Aorta (tissue), 5 donors: ENCODE data around the gene BCAR1. TPM values are rescaled to one million over a fixed set of nuclear protein-coding genes. Genes with fewer than 3 reads are reported as not detected.
"Not testable (repeated sequence)": the region's sequence is repeated elsewhere in the genome, so short reads cannot be mapped to it uniquely, and the experiment has no call there.

Source experiments
- ATAC-seq: fragments of 200-7000 bp; cut with Tn5 transposase; one replicate; pipeline ENCODE4 v1.9.1; 2022; ENCODE audit warnings: moderate library complexity; ENCODE audit not compliant: low FRiP score
- DNase-seq, 2 donors: peaks; one replicate each; pipeline ENCODE4 v3.0.0-alpha.2; 2020
- H3K27ac ChIP-seq, 2 donors: one replicate each; pipeline ENCODE4 v1.5.1; 2013; ENCODE audit warnings: low read length in 2 of 2, mild to moderate bottlenecking in 2 of 2, moderate library complexity in 2 of 2, control low read depth in 1 of 2, inconsistent platforms in 1 of 2, low read depth in 1 of 2
- H3K27me3 ChIP-seq, 2 donors: one replicate each; pipeline ENCODE4 v1.6.1; 2013; ENCODE audit warnings: control low read depth in 1 of 2, low read length in 1 of 2, mild to moderate bottlenecking in 1 of 2, moderate library complexity in 1 of 2; ENCODE audit not compliant: insufficient read depth in 2 of 2, control insufficient read depth in 1 of 2
- H3K36me3 ChIP-seq, 2 donors: one replicate each; pipeline ENCODE4 v1.6.1; 2013; ENCODE audit warnings: control low read depth in 1 of 2, low read length in 1 of 2, mild to moderate bottlenecking in 1 of 2; ENCODE audit not compliant: insufficient read depth in 2 of 2, control insufficient read depth in 1 of 2
- H3K4me1 ChIP-seq, 2 donors: one replicate each; pipeline ENCODE4 v1.6.1; 2013; ENCODE audit warnings: low read length in 2 of 2, control low read depth in 1 of 2, mild to moderate bottlenecking in 1 of 2, moderate library complexity in 1 of 2; ENCODE audit not compliant: insufficient read depth in 2 of 2, control insufficient read depth in 1 of 2
- H3K4me3 ChIP-seq, 2 donors: one replicate each; pipeline ENCODE4 v1.5.1; 2013; ENCODE audit warnings: low read length in 2 of 2, control low read depth in 1 of 2, mild to moderate bottlenecking in 1 of 2
- H3K9me3 ChIP-seq: one replicate; pipeline ENCODE4 v1.6.1; 2013; ENCODE audit warnings: mild to moderate bottlenecking, low read length; ENCODE audit not compliant: control insufficient read depth
- WGBS, 2 donors: extraction: QIAGEN DNeasy Blood & Tissue Kit; methylation state at CpG; one replicate each; pipeline ENCODE4 v1.1.7; 2013; 5-methylcytosine and 5-hydroxymethylcytosine counted together
- intact Hi-C, 2 donors: fragments of 100-400 bp; cut with DNase I; formaldehyde crosslinking; loops; one replicate each; pipeline versions ENCODE4 v1.14.2 to v1.15.0; 2022
- polyA plus RNA-seq, 2 donors: library from polyadenylated mRNA; stranded (reverse); fragments of 200-250 nt; gene quantifications; one replicate each; pipeline ENCODE4 v1.2.3, GENCODE V29; 2013
- total RNA-seq, 2 donors: library from RNA; stranded (reverse); fragmentation: NEBNext Ultra II Directional; extraction: Animal tissue kit (Norgen Biotek cat#: 25700); gene quantifications; one replicate each; pipeline ENCODE4 v1.2.1, GENCODE V29; 2021
- donor health status: healthy with polysubstance abuse.
- donor health status: Bipolar disorder and iron deficiency.
- donor health status: DM: no; HTN: no; CAD: no.
- donor health status: DM: no; HTN: no; CAD: no.
- donor health status: DM: yes; HTN: yes; CAD: no.

BCAR1 gene
- total and polyA plus RNA-seq, 4 donors, result 28.7 to 140 (median 90.5) TPM

- intact Hi-C loops, result no loop called here
- DNase-seq (peak in 1 of 2 donors; percentile 45), ATAC-seq (no peak)
- peaks cover 0 to 8% of the 10 kb centered on the region in 2 donors for H3K4me1 ChIP-seq
- no peaks in the 10 kb centered on the region for H3K9me3 ChIP-seq
- no peaks in the 10 kb centered on the region for H3K36me3 ChIP-seq
- H3K27ac ChIP-seq, result peak overlapping the region; percentile 34 to 87
- H3K27me3 ChIP-seq, result no peaks in the 10 kb centered on the region
- WGBS, 2 donors, result 26 to 31% methylated on average over 13 of the region's 13 CpGs
- H3K4me3 ChIP-seq, result no peak overlapping the region
Measured at GRCh38 chr16:75247249-75247648, 4.2 kb downstream of the BCAR1 start.

GRCh38 chr16:75246504-75247205 is 4.8 kb downstream of the BCAR1 start:
- Histone ChIP-seq H3K4me3 (no peak overlapping the region), H3K9me3 (no peaks in the 10 kb centered on the region), H3K27me3 (no peaks in the 10 kb centered on the region), H3K36me3 (no peaks in the 10 kb centered on the region), H3K27ac (peak overlapping the region; percentile 71 to 87), H3K4me1 (peaks cover 0 to 8% of the 10 kb centered on the region in 2 donors)
- no peak for DNase-seq
- intact Hi-C loops, result no loop called here
- no peak for ATAC-seq
- whole genome bisulfite sequencing, 2 donors, result 66 to 70% methylated on average over 12 of the region's 12 CpGs

GRCh38 chr16:75244844-75245758 is 6.3 kb downstream of the BCAR1 start:
- H3K4me1 ChIP-seq, result peaks cover 0 to 8% of the 10 kb centered on the region in 2 donors
- 1 to 5% methylated on average over 23 to 25 of the region's 25 CpGs for WGBS, 2 donors
- no peaks in the 10 kb centered on the region for H3K27me3 ChIP-seq
- no peak overlapping the region for H3K4me3 ChIP-seq
- ATAC-seq, result peak; percentile 87
- peak; percentile 95 to 97 for DNase-seq
- intact Hi-C loops, result no loop called here
- no peaks in the 10 kb centered on the region for H3K9me3 ChIP-seq
- H3K36me3 ChIP-seq, result no peaks in the 10 kb centered on the region
- H3K27ac ChIP-seq, result peak overlapping the region; percentile 64 to 95

- intact Hi-C loops, result no loop called here
- peak; percentile 91 to 92 for DNase-seq
- H3K36me3 ChIP-seq, result no peaks in the 10 kb centered on the region
- no peaks in the 10 kb centered on the region for H3K27me3 ChIP-seq
- H3K4me3 ChIP-seq, result no peak overlapping the region
- H3K9me3 ChIP-seq, result no peaks in the 10 kb centered on the region
- H3K4me1 ChIP-seq, result peaks cover 0 to 8% of the 10 kb centered on the region in 2 donors
- peak; percentile 3 for ATAC-seq
- 24 to 25% methylated on average over 7 of the region's 7 CpGs for WGBS, 2 donors
- H3K27ac ChIP-seq, result peak overlapping the region; percentile 64 to 95
Measured at GRCh38 chr16:75244225-75244809, 7.1 kb downstream of the BCAR1 start.

- ATAC-seq, result no peak
- peak in 1 of 2 donors; percentile 60 for DNase-seq
- no peak overlapping the region for H3K4me3 ChIP-seq
- intact Hi-C loops, result no loop called here
- H3K27ac ChIP-seq, result peak overlapping the region in 1 of 2 donors; percentile 95
- H3K4me1 ChIP-seq, result peaks cover 0 to 8% of the 10 kb centered on the region in 2 donors
- WGBS, 2 donors, result 22 to 23% methylated on average over 18 to 20 of the region's 20 CpGs
- no peaks in the 10 kb centered on the region for H3K9me3 ChIP-seq
- no peaks in the 10 kb centered on the region for H3K27me3 ChIP-seq
- no peaks in the 10 kb centered on the region for H3K36me3 ChIP-seq
Measured at GRCh38 chr16:75243667-75244224, 7.7 kb downstream of the BCAR1 start.

- H3K9me3 ChIP-seq, H3K4me3 ChIP-seq, DNase-seq, H3K4me1 ChIP-seq, H3K36me3 ChIP-seq, ATAC-seq, intact Hi-C loops, H3K27me3 ChIP-seq: not testable (repeated sequence)
- H3K27ac ChIP-seq, result peak overlapping the region in 1 of 2 donors; percentile 65
- 55 to 64% methylated on average over 22 to 27 of the region's 27 CpGs for WGBS, 2 donors
Measured at GRCh38 chr16:75242436-75243078, 8.9 kb downstream of the BCAR1 start.

- no peak for DNase-seq
- Histone ChIP-seq H3K27me3 (no peaks in the 10 kb centered on the region), H3K36me3 (no peaks in the 10 kb centered on the region), H3K27ac (peak overlapping the region; percentile 2 to 65), H3K9me3 (no peaks in the 10 kb centered on the region), H3K4me1 (no peaks in the 10 kb centered on the region), H3K4me3 (no peak overlapping the region)
- WGBS, 2 donors, result 58 to 60% methylated on average over 13 of the region's 13 CpGs
- intact Hi-C loops, result no loop called here
- no peak for ATAC-seq
Measured at GRCh38 chr16:75241955-75242354, 9.5 kb downstream of the BCAR1 start.

GRCh38 chr16:75241412-75241811 is 10.0 kb downstream of the BCAR1 start:
- H3K27me3 ChIP-seq, result no peaks in the 10 kb centered on the region
- DNase-seq, result no peak
- ATAC-seq, result no peak
- no peak overlapping the region for H3K4me3 ChIP-seq
- WGBS, 2 donors, result 59 to 61% methylated on average over 8 of the region's 8 CpGs
- intact Hi-C loops, result no loop called here
- no peaks in the 10 kb centered on the region for H3K9me3 ChIP-seq
- no peaks in the 10 kb centered on the region for H3K4me1 ChIP-seq
- H3K36me3 ChIP-seq, result no peaks in the 10 kb centered on the region
- H3K27ac ChIP-seq, result peak overlapping the region; percentile 2 to 65
